ENCODE data around the gene CDH6. TPM values are rescaled to one million over a fixed set of nuclear protein-coding genes. Genes with fewer than 3 reads are reported as not detected.

Gene CDH6
- total and polyA plus RNA-seq, 2 experiments from 2014 or later, result 0.60 to 1.1 TPM

DNA sequence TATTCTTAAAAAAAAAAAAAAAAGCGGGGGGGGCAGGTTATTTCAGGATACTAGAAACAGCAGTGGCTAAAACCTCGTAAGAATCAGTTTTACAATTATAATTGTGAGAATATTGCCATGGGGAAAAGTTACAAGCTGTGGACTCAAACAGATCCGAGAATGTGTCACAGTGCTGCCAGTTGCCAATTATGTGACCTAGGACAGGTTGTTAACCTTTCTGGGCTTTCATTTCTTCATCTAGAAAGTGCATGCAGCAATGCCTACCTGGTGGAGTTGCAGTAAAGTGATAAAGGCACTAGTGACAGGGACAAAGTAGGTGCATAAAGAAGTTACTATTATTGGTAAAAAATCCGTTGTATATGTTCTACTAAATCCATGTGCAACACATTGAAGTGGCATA is 75.8 kb downstream of the CDH6 start:
- Histone ChIP-seq H3K4me1 (ENCODE audit: insufficient read depth) (peaks cover 37% of the 10 kb centered on the region), H3K4me3 (no peak overlapping the region), H4K20me1 (replicated peaks; ENCODE audit: insufficient read depth) (no peaks in the 10 kb centered on the region), H2AFZ (no peak overlapping the region), H3K9me2 (ENCODE audit: insufficient read depth) (no peaks in the 10 kb centered on the region), H3K4me2 (no peak overlapping the region), H3F3A (replicated peaks; ENCODE audit: low read depth) (no peaks in the 10 kb centered on the region), H3K27ac (ENCODE audit: low read depth) (no peak overlapping the region), H3K27me3 (ENCODE audit: insufficient read depth) (no peaks in the 10 kb centered on the region), H3K36me3 (ENCODE audit: insufficient read depth) (no peaks in the 10 kb centered on the region), H3K79me2 (replicated peaks; ENCODE audit: insufficient read depth) (no peaks in the 10 kb centered on the region)
- ATAC-seq (no peak), DNase-seq (ENCODE audit: low spot score) (no peak)
- no peak overlapping the region for H3K27ac Mint-ChIP-seq
- no peaks in the 10 kb centered on the region for H3K36me3 Mint-ChIP-seq (ENCODE audit: low read depth)
- no peak for TF ChIP-seq NANOG (IDR thresholded peaks at IDR 0.05; ENCODE audit: borderline replicate concordance)
- no peak for TF ChIP-seq POLR2AphosphoS5 (IDR thresholded peaks at IDR 0.05; ENCODE audit: low read depth)
- TF ChIP-seq, protein P1, sequence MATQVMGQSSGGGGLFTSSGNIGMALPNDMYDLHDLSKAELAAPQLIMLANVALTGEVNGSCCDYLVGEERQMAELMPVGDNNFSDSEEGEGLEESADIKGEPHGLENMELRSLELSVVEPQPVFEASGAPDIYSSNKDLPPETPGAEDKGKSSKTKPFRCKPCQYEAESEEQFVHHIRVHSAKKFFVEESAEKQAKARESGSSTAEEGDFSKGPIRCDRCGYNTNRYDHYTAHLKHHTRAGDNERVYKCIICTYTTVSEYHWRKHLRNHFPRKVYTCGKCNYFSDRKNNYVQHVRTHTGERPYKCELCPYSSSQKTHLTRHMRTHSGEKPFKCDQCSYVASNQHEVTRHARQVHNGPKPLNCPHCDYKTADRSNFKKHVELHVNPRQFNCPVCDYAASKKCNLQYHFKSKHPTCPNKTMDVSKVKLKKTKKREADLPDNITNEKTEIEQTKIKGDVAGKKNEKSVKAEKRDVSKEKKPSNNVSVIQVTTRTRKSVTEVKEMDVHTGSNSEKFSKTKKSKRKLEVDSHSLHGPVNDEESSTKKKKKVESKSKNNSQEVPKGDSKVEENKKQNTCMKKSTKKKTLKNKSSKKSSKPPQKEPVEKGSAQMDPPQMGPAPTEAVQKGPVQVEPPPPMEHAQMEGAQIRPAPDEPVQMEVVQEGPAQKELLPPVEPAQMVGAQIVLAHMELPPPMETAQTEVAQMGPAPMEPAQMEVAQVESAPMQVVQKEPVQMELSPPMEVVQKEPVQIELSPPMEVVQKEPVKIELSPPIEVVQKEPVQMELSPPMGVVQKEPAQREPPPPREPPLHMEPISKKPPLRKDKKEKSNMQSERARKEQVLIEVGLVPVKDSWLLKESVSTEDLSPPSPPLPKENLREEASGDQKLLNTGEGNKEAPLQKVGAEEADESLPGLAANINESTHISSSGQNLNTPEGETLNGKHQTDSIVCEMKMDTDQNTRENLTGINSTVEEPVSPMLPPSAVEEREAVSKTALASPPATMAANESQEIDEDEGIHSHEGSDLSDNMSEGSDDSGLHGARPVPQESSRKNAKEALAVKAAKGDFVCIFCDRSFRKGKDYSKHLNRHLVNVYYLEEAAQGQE (IDR thresholded peaks at IDR 0.05; ENCODE audit: unreplicated experiment), result no peak
- TF ChIP-seq EZH2 (IDR thresholded peaks at IDR 0.05; ENCODE audit: low read depth, unreplicated experiment), result no peak
- TF ChIP-seq ZNF114 (CRISPR knock-in tag; IDR thresholded peaks at IDR 0.05), result no peak
- TF ChIP-seq, protein P2, sequence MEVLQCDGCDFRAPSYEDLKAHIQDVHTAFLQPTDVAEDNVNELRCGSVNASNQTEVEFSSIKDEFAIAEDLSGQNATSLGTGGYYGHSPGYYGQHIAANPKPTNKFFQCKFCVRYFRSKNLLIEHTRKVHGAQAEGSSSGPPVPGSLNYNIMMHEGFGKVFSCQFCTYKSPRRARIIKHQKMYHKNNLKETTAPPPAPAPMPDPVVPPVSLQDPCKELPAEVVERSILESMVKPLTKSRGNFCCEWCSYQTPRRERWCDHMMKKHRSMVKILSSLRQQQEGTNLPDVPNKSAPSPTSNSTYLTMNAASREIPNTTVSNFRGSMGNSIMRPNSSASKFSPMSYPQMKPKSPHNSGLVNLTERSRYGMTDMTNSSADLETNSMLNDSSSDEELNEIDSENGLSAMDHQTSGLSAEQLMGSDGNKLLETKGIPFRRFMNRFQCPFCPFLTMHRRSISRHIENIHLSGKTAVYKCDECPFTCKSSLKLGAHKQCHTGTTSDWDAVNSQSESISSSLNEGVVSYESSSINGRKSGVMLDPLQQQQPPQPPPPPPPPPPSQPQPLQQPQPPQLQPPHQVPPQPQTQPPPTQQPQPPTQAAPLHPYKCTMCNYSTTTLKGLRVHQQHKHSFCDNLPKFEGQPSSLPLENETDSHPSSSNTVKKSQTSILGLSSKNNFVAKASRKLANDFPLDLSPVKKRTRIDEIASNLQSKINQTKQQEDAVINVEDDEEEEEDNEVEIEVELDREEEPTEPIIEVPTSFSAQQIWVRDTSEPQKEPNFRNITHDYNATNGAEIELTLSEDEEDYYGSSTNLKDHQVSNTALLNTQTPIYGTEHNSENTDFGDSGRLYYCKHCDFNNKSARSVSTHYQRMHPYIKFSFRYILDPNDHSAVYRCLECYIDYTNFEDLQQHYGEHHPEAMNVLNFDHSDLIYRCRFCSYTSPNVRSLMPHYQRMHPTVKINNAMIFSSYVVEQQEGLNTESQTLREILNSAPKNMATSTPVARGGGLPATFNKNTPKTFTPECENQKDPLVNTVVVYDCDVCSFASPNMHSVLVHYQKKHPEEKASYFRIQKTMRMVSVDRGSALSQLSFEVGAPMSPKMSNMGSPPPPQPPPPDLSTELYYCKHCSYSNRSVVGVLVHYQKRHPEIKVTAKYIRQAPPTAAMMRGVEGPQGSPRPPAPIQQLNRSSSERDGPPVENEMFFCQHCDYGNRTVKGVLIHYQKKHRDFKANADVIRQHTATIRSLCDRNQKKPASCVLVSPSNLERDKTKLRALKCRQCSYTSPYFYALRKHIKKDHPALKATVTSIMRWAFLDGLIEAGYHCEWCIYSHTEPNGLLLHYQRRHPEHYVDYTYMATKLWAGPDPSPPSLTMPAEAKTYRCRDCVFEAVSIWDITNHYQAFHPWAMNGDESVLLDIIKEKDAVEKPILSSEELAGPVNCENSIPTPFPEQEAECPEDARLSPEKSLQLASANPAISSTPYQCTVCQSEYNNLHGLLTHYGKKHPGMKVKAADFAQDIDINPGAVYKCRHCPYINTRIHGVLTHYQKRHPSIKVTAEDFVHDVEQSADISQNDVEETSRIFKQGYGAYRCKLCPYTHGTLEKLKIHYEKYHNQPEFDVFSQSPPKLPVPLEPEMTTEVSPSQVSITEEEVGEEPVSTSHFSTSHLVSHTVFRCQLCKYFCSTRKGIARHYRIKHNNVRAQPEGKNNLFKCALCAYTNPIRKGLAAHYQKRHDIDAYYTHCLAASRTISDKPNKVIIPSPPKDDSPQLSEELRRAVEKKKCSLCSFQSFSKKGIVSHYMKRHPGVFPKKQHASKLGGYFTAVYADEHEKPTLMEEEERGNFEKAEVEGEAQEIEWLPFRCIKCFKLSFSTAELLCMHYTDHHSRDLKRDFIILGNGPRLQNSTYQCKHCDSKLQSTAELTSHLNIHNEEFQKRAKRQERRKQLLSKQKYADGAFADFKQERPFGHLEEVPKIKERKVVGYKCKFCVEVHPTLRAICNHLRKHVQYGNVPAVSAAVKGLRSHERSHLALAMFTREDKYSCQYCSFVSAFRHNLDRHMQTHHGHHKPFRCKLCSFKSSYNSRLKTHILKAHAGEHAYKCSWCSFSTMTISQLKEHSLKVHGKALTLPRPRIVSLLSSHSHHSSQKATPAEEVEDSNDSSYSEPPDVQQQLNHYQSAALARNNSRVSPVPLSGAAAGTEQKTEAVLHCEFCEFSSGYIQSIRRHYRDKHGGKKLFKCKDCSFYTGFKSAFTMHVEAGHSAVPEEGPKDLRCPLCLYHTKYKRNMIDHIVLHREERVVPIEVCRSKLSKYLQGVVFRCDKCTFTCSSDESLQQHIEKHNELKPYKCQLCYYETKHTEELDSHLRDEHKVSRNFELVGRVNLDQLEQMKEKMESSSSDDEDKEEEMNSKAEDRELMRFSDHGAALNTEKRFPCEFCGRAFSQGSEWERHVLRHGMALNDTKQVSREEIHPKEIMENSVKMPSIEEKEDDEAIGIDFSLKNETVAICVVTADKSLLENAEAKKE (CRISPR knock-in tag; IDR thresholded peaks at IDR 0.05), result no peak
- TF ChIP-seq, protein P3, sequence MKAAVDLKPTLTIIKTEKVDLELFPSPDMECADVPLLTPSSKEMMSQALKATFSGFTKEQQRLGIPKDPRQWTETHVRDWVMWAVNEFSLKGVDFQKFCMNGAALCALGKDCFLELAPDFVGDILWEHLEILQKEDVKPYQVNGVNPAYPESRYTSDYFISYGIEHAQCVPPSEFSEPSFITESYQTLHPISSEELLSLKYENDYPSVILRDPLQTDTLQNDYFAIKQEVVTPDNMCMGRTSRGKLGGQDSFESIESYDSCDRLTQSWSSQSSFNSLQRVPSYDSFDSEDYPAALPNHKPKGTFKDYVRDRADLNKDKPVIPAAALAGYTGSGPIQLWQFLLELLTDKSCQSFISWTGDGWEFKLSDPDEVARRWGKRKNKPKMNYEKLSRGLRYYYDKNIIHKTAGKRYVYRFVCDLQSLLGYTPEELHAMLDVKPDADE (IDR thresholded peaks at IDR 0.05), result no peak
- TF ChIP-seq ZNF331 (CRISPR knock-in tag; IDR thresholded peaks at IDR 0.05; ENCODE audit: low read depth), result no peak
- peaks cover 31% of the 10 kb centered on the region for H3K4me1 Mint-ChIP-seq
- H3K4me3 Mint-ChIP-seq, result no peak overlapping the region
- H3K27me3 Mint-ChIP-seq (ENCODE audit: insufficient read depth, low read depth, poor library complexity), result peaks cover 3% of the 10 kb centered on the region
- H3K9me3 Mint-ChIP-seq, result no peaks in the 10 kb centered on the region
